Measurements from ENCODE around the gene ABL1.
"Not testable (repeated sequence)": the region's sequence is repeated elsewhere in the genome, so short reads cannot be mapped to it uniquely, and the experiment has no call there.

The ABL1 gene

DNA sequence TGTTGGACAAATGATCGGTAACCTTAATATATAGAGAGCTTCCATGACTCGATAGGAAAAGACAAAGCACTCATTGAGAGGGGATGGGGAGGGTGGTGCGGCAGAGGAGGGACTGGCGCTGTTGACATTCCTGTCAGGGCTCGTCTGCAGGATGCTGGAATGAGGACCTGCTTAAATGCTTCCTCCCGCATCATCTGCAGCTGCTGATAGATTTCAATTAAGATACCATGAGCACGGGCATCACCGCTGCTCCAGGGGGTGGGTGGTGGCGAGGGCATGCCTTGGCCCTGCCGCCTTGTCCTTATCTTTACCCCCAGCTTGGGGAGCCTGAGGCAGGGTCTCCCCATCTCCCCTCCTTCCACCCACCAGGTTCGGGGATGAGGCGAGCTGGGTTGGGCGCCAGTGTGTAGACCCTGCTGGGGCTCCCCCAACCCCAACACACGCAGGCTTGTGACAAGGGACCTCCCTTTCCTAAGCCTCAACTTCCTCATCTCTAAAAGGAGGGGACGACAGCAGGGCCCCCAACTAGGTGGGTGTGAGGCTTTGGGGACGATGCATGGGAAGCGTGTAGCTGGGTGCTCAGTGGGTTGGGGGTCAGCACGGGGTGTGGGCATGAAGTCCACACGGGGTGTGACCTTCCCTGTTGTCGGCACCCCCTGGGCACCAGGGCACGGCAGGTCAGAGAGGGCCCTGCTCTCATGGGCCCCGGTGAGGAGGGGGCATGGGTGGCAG is 73.3 kb downstream of the ABL1 start:
- peaks cover 6% of the 10 kb centered on the region; the same call in 1 of the 2 replicates for H3K27me3 ChIP-seq (ENCODE audit: low read depth)
- in situ Hi-C loops (cut with MboI; ENCODE audit: low sequenced_read_pairs): no loop called here
- no peak overlapping the region for H3K4me3 ChIP-seq
- H3K9me3 ChIP-seq: no peaks in the 10 kb centered on the region
- no peak for DNase-seq (ENCODE audit: low spot score in 2 of 2)
- H3K36me3 ChIP-seq (replicated peaks): no peaks in the 10 kb centered on the region
- H3K4me1 ChIP-seq: no peaks in the 10 kb centered on the region

DNA sequence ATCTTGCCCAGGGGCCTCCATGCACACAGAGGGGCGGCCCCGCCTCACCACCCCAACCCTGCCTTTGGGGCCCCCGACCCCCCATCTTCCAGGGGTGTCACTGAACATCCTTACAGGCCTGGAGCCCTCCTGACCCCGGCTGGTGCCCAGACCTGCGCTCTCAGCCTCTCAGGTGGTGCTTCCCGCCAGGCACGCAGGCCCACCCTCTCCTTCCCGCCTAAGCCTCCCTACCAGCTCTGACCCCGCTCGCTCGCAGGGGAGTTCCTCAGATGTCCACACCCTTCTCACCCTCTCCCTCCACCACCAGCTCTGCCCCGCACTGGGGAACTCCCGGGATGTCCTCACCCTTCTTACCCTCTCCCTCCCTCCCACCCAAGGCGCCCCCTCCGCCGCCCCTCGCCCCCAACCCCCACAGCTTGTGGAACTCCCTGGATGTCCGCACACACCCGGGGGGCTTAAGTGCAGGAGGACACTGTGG is 73.9 kb downstream of the ABL1 start:
- H3K36me3 ChIP-seq (replicated peaks): no peaks in the 10 kb centered on the region
- no peak for DNase-seq (ENCODE audit: low spot score in 2 of 2)
- H3K27me3 ChIP-seq (ENCODE audit: low read depth): peaks cover 6% of the 10 kb centered on the region; the same call in 1 of the 2 replicates
- no peaks in the 10 kb centered on the region for H3K9me3 ChIP-seq
- in situ Hi-C loops (cut with MboI; ENCODE audit: low sequenced_read_pairs): no loop called here
- no peak overlapping the region for H3K4me3 ChIP-seq
- no peaks in the 10 kb centered on the region for H3K4me1 ChIP-seq

DNA sequence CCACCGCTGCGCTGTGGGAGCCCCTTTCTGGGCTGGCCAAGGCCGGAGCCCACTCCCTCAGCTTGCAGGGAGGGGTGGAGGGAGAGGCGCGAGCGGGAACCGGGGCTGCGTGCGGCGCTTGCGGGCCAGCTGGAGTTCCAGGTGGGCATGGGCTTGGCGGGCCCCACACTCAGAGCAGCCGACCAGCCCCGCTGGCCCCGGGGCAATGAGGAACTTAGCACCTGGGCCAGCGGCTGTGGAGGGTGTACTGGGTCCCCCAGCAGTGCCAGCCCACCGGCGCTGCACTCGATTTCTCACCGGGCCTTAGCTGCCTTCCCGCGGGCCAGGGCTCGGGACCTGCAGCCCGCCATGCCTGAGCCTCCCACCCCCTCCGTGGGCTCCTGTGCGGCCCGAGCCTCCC is 75.0 kb downstream of the ABL1 start:
- H3K36me3 ChIP-seq (replicated peaks); H3K4me3 ChIP-seq; H3K27me3 ChIP-seq (ENCODE audit: low read depth); DNase-seq (ENCODE audit: low spot score in 2 of 2); H3K4me1 ChIP-seq; H3K9me3 ChIP-seq; in situ Hi-C loops (cut with MboI; ENCODE audit: low sequenced_read_pairs): not testable (repeated sequence)

DNA sequence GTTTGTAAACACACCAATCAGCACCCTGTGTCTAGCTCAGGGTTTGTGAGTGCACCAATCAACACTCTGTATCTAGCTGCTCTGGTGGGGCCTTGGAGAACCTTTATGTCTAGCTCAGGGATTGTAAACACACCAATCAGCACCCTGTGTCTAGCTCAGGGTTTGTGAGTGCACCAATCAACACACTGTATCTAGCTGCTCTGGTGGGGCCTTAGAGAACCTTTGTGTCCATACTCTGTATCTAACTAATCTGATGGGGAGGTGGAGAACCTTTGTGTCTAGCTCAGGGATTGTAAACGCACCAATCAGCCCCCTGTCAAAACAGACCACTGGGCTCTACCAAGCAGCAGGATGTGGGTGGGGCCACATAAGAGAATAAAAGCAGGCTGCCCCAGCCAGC is 75.6 kb downstream of the ABL1 start:
- H3K36me3 ChIP-seq (replicated peaks); DNase-seq (ENCODE audit: low spot score in 2 of 2); H3K9me3 ChIP-seq; H3K4me3 ChIP-seq; H3K4me1 ChIP-seq; in situ Hi-C loops (cut with MboI; ENCODE audit: low sequenced_read_pairs): not testable (repeated sequence)
- H3K27me3 ChIP-seq (ENCODE audit: low read depth): peaks cover 10% of the 10 kb centered on the region

DNA sequence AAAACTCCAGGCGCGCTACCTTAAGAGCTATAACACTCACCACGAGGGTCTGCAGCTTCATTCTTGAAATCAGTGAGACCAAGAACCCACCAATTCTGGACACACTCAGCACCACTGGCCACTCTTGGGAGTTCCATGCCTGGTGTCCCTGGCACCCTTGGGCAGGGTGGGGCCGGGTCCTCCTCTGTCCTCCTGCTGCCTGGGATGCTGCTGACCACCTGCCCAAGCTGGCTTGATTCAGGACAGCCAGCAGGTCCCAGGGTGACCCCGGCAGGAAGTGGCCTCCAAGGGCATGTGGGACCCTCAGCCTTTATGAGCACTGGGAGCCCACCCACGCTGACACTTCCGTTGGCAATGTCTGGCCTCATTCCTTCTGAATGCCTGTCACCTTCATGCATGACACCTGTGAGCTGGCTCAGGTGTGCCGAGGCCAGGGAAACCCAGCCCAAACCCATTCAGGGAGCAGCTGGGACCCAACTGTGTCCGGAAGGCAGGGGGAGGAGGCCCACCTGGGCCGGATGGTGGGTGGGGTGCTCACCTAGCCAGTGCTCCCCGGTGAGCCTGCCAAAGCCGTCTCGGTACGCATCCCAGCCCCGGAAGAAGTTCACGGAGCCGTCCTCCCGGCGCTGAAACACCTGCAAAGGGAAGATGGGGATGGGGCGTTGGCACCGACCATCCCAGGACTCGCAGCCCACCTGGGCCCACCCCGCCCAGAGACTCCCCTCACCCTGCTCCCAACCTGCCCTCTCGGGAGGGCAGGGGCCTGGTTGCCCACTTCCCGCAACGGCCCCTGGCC is 76.4 kb downstream of the ABL1 start:
- no peaks in the 10 kb centered on the region for H3K36me3 ChIP-seq (replicated peaks)
- H3K4me1 ChIP-seq: no peaks in the 10 kb centered on the region
- no peaks in the 10 kb centered on the region for H3K9me3 ChIP-seq
- in situ Hi-C loops (cut with MboI; ENCODE audit: low sequenced_read_pairs): no loop called here
- no peak overlapping the region for H3K4me3 ChIP-seq
- peaks cover 11% of the 10 kb centered on the region for H3K27me3 ChIP-seq (ENCODE audit: low read depth)
- no peak for DNase-seq (ENCODE audit: low spot score in 2 of 2)

DNA sequence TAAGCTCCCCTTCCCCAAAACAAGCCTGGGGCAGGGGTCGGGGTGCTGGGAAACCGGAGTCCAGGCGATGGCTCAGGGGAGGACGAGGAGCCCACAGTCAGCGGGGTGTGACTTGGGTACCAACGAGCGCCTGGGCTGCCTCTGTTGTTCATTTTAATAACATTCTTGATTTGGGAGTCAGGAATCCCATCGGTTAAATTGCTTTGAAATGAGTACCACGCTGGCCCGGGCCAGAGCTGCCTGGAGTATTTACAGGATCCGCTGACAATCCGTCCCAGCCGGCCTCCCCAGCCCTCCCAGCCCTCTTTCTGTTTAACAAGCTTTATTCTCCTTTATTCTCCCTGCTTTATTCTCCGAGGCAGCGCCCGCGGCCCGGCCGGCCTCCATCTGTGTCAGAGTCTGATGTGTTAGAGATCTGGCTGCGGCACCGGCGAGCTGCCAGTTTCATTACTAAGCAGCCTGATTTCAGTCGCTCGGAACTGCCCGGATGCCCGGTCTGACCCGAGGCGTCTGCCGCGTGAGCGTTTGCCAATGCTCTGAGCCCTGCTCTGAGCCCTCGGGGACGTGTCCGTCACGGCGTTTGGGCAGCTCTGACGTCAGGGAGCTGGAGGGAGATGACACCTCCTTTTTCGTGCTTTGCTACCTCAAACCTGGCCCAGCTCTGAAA is 78.0 kb downstream of the ABL1 start:
- in situ Hi-C loops (cut with MboI; ENCODE audit: low sequenced_read_pairs): no loop called here
- no peak overlapping the region for H3K4me3 ChIP-seq
- no peaks in the 10 kb centered on the region for H3K9me3 ChIP-seq
- peaks cover 9% of the 10 kb centered on the region for H3K27me3 ChIP-seq (ENCODE audit: low read depth)
- H3K36me3 ChIP-seq (replicated peaks): no peaks in the 10 kb centered on the region
- DNase-seq (ENCODE audit: low spot score in 2 of 2): no peak
- H3K4me1 ChIP-seq: no peaks in the 10 kb centered on the region

DNA sequence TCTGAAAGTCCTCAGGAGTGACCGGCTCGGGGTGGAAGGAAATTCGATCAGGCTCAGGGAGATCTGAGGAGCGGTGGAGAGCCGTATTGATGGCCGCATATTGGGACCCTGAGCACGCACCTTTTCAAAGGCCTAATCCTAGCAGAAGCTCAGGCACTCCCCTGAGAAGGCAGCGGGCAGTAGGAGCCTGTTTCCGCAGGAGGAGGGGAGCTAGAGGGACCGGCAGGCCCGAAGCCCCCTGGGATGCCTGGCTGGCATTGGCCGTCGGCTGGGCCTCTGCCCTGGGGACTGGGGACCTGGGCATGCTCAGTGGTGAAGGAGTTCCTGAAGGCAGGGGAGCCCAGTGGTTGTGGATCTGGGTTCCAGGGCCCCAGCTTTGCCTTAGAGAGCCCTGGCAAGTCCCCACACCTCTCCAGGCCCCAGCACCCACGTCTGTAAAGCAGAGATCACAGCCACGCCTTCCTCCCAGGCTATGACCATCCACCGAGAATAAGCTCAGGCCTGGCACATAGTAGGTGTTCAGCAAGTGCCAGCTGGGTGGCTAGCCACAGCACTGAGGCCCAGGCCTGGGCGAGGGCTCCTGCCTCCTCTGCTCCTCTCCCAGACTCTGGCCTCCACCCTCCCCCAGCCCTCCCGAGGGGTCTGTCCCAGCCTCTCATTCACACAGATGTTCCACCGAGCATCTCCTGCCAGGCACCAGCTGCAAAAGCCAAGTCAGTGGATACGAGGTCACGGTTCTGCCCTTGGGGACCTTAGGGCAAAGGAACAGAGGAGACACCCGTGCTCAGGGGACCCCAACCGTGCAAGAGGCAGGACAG is 78.8 kb downstream of the ABL1 start:
- no peaks in the 10 kb centered on the region for H3K9me3 ChIP-seq
- no peaks in the 10 kb centered on the region for H3K36me3 ChIP-seq (replicated peaks)
- no peak overlapping the region for H3K4me3 ChIP-seq
- in situ Hi-C loops (cut with MboI; ENCODE audit: low sequenced_read_pairs): no loop called here
- H3K27me3 ChIP-seq (ENCODE audit: low read depth): peaks cover 8% of the 10 kb centered on the region
- DNase-seq (ENCODE audit: low spot score in 2 of 2): no peak
- no peaks in the 10 kb centered on the region for H3K4me1 ChIP-seq

DNA sequence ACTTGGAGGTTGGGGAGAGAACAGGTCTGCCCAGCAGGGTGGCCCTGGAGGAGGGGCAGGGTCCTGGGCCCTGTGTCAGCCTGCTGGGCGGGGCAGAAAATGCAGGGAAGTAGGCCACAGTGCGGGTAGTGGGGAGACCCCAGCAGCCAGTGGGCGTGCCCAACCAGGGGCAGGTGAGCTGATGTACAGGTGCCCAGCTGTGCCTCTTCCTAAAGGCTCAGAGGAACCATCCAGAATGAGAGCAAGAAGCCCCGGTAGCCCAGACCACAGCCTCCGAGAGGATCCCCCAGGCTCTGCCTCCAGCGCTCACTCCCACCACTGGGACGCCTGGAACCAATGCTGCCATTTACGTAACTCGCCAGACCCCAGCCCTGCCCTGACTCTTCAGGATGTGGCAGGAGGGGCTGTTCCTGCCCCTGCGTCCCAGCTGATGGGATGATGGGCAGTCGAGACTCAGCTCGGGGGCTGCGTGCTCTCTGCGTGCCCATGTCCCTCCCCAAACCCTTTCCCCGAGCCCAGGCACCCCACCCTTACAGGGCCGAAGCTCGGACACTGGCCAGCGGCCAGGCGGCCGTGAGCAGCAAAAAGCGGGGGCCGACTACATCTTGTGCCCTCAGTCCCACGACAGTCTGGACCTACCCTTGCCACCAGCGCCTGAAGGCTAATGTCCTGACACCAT is 79.5 kb downstream of the ABL1 start:
- H3K36me3 ChIP-seq (replicated peaks): no peaks in the 10 kb centered on the region
- peaks cover 10% of the 10 kb centered on the region for H3K27me3 ChIP-seq (ENCODE audit: low read depth)
- no peak for DNase-seq (ENCODE audit: low spot score in 2 of 2)
- no peak overlapping the region for H3K4me3 ChIP-seq
- no peaks in the 10 kb centered on the region for H3K4me1 ChIP-seq
- no peaks in the 10 kb centered on the region for H3K9me3 ChIP-seq
- in situ Hi-C loops (cut with MboI; ENCODE audit: low sequenced_read_pairs): no loop called here

DNA sequence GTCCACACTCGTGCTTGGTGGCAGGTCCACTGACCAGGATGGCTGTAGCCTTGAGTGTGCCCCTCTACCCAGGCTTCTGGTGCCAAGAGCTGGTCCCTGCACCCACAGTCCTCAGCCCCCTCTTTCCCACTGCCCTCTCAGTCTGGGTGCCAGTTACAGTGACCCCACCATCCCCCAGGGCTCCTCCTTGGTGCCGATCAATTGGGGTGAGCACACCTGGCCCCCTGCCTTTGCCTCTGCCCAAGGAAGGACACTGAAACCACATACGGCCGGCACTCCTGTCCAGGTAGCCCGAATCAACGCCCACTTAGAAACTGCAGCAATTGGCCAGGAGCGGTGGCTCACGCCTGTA is 80.0 kb downstream of the ABL1 start:
- no peak for DNase-seq (ENCODE audit: low spot score in 2 of 2)
- H3K4me3 ChIP-seq: no peak overlapping the region
- H3K27me3 ChIP-seq (ENCODE audit: low read depth): peaks cover 11% of the 10 kb centered on the region
- no peaks in the 10 kb centered on the region for H3K4me1 ChIP-seq
- H3K36me3 ChIP-seq (replicated peaks): no peaks in the 10 kb centered on the region
- no peaks in the 10 kb centered on the region for H3K9me3 ChIP-seq
- in situ Hi-C loops (cut with MboI; ENCODE audit: low sequenced_read_pairs): no loop called here

DNA sequence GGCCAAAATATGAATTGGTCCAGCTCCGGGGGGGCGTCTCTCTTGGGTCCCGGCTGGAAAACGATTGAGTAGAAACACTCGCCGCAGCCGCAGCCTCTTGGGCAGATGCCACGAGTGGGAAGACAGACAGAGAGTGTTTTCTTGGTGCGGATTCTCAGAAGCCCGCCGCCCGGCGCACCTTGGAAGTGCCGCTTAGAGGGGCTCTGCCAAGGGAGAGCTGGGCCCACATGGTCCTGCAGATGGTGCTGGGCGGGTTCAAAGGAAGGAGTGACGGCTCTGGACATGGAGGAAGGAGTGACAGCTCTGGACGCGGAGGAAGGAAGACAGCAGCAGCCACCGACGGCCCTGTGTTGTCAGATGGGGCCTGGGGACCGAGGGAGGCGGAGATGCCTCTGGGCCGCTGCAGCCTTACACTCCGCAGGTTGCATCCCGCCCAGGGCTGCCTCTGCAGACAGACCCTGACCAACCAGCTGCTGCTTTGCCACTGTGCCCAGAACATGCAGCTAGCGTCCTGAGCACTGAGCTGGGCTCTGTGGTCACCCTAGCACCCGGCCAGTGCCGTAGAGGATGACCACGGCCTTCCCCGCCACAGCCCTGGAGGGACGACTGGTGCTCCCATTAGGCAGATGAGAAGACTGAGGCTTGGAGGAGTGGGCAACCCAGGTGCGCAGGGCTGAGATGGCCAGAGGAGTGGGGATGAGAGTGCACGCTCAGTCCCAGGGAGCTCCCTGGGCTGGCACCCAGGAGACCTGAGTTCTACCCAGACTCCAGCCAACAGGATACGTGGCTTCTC is 82.3 kb downstream of the ABL1 start:
- Histone ChIP-seq H3K27me3 (ENCODE audit: low read depth) (peaks cover 28% of the 10 kb centered on the region), H3K36me3 (replicated peaks) (no peaks in the 10 kb centered on the region), H3K4me1 (no peaks in the 10 kb centered on the region), H3K4me3 (no peak overlapping the region), H3K9me3 (no peaks in the 10 kb centered on the region)
- no peak for DNase-seq (ENCODE audit: low spot score in 2 of 2)
- in situ Hi-C loops (cut with MboI; ENCODE audit: low sequenced_read_pairs): no loop called here

DNA sequence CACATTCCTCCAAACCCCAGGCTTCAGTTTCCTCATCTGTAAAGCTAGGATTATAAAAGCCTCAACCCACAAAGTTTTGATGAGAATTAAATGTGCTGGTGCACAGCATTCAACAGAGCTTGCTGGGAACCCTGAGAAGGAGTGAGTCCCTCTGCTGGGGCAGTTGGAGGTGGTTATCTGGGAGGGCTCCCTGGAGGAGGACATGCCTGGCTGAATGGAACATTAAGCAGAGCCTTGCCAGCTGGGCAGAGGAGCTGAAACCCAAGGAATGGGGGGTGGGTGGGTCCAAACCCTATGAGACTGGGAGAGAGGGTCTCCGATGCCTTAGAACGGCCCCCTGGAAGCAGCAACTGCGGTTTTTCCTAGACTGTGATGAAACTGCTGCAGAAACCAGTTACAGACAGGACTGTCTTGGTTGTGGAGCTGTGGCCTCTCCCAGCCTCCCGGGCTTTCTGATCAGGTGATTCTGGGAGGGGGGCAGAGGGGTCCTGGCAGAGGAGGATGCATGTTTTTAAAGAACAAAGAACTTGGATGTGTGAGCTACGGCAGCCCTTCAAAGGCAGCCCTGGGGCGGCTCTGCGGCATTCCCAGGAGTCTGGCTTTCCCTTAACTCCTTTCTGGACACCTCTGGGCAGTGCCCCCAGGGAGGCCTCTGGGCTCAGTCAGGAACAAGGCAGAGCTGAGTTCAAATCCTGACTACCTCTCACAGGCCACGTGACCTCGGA is 83.2 kb downstream of the ABL1 start:
- peaks cover 37% of the 10 kb centered on the region for H3K27me3 ChIP-seq (ENCODE audit: low read depth)
- in situ Hi-C loops (cut with MboI; ENCODE audit: low sequenced_read_pairs): no loop called here

More for the DNA sequence above, 83.2 kb downstream of the ABL1 start:
- no peak overlapping the region for H3K4me3 ChIP-seq
- no peaks in the 10 kb centered on the region for H3K9me3 ChIP-seq
- H3K4me1 ChIP-seq: no peaks in the 10 kb centered on the region
- DNase-seq (ENCODE audit: low spot score in 2 of 2): no peak
- no peaks in the 10 kb centered on the region for H3K36me3 ChIP-seq (replicated peaks)

Data from HAP-1 (cell line).